Activated CD8-positive, alpha-beta memory T cell treated with anti-CD3 and anti-CD28 coated beads, Interleukin-2, amount 50 U/mL, for 48 hours (primary cell): ENCODE measurements around the gene C10orf120.

Experiments
- DNase-seq: peaks from one replicate; pipeline ENCODE4 v3.0.0-alpha.2; 2020

The C10orf120 gene

GRCh38 chr10:122702275-122702674 lies 2.6 kb upstream of the C10orf120 start:
- DNase-seq = no peak

- no peak for DNase-seq
These were observed 2.0 kb upstream of the C10orf120 start for GRCh38 chr10:122701652-122702051.

GRCh38 chr10:122696687-122697086 lies 3.0 kb downstream of the C10orf120 start:
- DNase-seq = no peak

GRCh38 chr10:122692744-122693143 lies 6.9 kb downstream of the C10orf120 start:
- no peak for DNase-seq

DNA sequence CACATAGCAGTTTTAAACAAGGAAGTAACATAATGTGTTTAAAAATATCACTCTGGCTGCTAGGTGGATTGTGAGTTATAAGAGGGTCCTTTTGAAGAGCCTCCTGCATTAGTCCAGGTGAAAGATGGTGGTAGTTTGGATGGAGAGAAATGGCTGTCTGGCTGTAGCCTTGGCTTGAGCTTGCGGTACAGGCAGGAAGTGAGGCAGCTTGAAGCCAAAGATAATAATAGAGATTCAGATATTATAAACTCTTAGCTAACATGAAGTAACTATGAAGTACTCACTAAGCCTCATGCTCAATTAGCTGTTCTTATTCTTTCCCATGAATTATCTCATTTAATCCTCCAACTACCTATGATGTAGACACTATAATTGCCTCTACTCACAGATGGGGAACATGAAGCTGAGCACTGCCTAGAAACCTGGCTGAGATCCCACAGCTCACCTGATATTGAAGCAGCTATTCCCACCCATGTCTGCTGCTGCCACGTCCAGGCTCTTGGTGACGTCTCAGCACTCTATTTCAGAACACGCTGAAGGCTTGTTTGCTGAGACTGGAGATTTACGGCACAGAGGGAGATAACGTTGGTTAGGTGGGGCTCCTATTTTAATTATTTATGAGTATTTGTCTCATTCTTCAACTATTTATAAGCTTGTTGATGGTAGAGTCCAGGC lies 10.4 kb downstream of the C10orf120 start:
- DNase-seq = no peak

DNA sequence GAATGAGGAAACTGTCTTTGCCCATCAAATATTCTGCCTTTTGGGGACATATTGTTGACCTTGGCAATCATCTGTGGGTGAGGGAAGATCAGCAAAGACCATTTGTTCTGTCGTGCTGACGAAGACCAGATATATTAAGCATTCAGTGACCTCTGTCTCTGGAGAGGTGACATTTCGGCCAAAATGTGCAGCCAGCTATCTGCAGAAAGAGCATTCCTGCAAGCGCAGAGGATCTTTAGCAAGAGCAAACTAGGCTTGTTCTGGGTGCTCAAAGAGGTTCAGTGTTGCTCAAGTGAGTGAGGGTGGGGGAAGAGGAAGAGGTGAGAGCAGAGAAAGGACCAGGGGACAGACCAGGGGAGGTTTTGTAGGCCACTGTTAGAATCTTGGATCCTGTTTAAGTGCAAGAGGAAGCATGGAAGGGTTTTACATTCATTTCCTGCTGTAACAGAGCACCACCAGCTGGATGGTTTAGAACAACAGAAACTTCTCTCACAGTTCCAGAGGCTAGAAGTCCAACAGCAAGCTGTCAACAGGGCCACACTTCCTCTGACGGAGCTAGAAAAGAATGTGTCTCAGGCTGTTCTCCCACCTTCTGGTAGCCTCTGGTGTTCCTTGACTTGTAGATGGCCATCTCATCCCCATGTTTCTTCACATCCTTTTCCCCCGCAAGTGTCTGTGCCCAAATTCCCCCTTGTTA lies 11.2 kb downstream of the C10orf120 start:
- DNase-seq = no peak

DNA sequence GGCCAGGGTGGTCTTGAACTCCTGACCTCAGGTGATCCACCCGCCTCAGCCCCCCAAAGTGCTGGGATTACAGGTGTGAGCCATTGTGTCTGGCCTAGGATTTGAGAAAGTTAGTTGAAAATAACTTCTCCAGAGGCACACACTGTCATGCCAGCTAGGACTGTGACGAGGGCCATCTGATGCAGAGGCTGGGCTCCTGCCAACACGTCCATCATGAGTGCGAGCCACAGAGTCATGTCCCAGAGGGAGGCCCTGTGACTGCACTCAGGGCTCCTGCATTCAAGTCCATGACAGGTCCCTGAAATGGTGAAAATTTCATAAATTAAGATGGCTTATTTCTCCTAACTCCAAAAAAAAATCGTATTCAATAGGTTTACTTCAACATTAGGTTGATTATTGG lies 17.1 kb downstream of the C10orf120 start:
- no peak for DNase-seq

DNA sequence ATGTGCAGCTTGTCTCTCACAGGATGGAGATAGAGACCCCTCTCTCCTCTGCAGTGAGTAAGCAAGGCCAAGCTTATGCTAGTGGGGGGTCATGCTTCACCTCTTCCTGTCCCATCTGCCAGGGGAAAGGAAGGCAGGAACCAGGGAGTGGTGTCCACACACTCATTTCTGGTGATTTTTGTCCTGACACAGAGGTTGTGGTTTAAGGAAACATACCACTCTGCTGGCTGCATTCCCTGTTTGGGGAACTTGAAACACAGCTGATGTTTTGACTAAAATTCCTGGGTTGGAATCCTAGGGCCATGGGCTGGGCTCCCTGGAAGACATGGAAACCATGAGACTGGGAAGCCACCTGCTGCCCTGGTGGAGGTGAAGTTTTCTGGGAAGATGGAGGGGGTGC lies 21.4 kb downstream of the C10orf120 start:
- no peak for DNase-seq

DNA sequence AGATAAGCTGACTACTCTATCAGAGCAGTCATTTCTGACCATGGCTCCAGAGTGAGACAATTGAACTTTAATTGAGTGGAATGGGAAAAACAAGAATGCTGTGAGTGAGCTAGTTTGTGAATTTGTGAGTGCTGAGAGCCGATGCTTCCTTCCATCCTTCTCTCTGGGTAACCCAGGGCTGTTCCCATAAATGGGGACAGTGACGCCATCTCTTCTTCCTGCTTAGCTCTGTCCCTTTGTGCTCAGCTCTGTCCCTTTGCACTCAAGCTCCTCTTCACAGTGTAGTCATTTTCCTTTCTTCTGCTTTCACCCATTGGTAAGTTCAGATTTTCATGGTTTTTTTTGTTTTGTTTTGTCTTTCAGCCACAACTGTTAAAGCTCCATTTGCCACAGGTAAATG lies 24.4 kb downstream of the C10orf120 start:
- DNase-seq = no peak

DNA sequence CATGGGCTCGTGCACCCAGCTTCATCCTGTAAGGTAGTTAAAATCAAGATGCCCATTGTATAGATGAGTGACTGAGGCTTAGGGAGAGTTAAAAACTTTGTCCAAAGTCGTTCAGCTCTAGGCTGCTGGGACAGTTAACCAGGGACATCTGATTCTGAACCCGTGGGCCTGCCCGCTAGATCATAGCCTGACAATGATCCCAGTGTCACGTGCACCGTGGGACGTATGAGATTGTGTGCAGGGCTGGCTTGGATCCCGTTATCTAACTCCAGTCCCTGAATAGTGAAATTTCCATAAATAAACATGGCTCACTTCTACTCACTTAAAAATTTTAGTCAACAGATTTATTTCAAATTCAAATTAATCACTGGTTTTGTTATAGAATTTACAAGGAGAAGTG lies 24.9 kb downstream of the C10orf120 start:
- DNase-seq = no peak

- no peak for DNase-seq
These were observed 25.9 kb downstream of the C10orf120 start for GRCh38 chr10:122673731-122674130.

- no peak for DNase-seq
These were observed 26.4 kb downstream of the C10orf120 start for GRCh38 chr10:122673269-122673668.

- no peak for DNase-seq
These were observed 27.0 kb downstream of the C10orf120 start for GRCh38 chr10:122672655-122673054.

GRCh38 chr10:122671355-122671754 lies 28.3 kb downstream of the C10orf120 start:
- DNase-seq = no peak

DNA sequence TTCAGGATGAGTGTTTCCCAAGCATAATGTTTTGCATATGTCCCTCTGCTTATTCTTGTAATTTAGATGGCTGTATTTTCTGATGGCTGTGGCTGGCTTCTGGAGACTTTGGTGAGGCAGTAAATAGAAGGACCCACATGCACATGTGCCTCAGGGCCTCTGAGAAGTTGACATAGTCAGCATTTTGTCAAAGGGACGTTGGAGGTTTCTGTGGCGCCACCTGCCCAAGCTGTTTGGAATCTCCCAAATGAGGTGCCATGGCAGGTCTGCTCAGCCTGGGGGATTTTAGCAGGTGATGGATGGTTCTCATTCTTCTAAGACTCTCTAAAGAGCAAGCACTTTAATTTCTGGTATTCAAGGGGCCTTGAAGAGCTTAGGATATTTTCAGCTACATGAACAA lies 29.8 kb downstream of the C10orf120 start:
- no peak for DNase-seq

DNA sequence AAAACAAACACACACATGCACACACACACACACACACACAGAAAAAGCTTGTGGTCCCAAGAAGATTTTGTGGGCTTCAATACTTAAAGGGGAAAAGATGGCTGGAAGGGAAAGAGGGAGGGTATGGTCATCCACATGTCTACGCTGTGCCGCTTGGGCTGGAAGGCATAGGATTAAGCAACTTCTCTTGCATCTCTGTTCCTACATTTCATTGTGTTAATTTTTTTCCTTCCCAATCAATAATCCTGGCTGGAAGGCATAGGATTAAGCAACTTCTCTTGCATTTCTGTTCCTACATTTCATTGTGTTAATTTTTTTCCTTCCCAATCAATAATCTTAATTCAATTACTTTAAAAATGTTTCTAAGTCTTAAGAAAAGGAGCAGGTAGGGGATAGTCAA lies 30.6 kb downstream of the C10orf120 start:
- DNase-seq = no peak

DNA sequence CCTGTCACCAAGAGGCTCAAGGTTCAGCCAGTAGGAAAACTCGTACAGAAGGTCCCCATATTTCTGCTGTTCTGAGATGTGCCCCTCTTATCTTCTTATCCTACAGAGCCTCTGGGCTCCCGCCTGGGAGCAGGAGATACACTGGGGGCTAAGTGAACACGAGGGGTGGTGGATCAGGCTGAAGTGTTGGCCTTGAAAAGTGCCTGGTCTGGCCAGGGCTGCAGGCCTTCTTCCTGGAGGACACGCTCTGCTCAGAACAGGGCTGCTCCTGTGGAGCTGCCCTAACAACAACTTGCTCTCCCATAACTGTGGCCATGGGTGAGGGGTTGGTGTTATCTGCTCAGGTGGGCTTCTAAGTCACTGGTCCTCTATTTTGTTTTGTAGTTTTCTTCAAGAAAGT lies 33.7 kb downstream of the C10orf120 start:
- DNase-seq = no peak

DNA sequence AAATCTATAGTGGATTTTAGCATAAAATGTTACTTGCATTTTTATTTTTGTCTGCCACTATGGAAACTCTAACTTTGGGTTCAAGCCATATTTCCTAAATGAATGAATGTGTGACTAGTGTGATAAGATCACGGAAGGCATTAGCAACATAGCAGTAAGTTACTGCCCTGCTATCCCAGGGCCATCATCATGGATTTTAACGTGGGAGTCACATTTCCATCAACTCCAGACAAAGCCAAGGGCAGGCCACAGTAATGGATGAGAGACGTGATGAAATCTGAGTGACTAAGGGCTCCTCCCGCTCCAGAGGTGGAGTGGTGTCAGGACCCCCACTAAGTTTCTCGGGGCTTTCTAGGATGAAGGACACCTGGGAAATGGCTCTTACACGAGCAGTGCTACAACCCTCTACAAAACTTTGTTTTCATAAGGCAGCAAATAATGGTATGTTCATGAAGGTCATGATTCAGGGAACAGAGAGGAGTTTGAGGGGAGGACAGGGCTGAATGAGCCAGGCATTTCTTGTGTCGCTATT lies 34.3 kb downstream of the C10orf120 start:
- no peak for DNase-seq

DNA sequence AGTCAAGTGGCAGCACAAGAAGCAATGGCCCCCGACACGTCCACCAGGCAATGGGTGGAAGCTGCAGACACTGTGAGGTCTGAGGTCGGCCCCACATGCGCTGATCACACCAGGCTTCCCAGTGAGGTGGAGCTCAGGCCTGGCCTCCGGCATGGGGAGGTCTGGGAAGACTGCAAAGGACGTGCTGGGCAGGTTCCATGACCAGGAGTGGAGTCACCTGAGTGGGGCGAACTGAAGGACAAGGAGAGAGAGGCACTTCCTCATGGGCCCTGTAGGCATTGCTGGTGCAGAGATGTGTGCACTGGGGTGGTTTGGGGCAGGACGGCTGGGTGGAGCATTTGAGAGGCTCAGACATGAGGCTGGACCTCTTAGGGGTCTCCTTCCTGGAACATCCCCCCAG lies 35.1 kb downstream of the C10orf120 start:
- no peak for DNase-seq

GRCh38 chr10:122663516-122664130 lies 36.0 kb downstream of the C10orf120 start:
- no peak for DNase-seq

DNA sequence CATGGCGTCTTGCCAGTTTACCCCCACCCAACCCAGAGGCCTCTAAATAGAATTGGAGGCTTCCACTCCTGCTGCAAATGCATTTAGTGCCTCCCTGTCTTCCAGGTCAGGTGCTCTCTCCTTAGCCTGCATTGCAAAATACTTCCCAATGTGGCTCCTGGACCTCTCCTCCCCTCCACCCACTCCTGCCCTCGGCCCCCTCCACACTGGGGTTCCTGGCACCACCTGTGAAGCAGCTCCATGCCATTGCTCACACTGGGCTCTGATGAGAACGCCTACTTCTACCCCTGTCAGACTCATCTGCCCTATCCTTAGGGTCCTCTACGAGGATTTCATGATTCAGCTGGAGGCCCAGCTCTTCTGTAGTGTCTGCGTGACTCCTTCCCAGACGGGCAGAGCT lies 37.4 kb downstream of the C10orf120 start:
- DNase-seq = no peak

- DNase-seq = peak; percentile 41
These were observed 39.0 kb downstream of the C10orf120 start for GRCh38 chr10:122660696-122661095.

DNA sequence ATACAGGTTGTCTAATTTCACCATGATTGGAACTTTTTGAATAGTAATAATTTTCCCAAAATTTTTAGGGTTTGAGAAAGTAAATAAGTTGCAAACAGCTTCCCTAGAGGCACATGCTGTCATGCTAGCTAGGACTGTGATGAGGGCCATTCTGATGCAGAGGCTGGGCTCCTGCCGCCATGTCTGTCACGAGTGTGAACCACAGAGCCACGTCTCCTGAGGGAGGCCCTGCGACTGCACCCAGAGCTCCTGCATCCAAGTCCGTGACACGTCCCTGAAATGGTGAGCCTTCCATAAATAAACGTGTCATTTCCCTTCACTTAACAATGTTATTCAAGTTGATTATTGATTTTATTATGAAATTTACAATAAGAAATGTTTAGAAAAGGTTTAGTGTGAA lies 40.0 kb downstream of the C10orf120 start:
- DNase-seq = peak; percentile 8

GRCh38 chr10:122659126-122659525 lies 40.5 kb downstream of the C10orf120 start:
- DNase-seq = peak; percentile 7
